ENCODE results near the gene ADRA2C. TPM values are rescaled to one million over a fixed set of nuclear protein-coding genes. Genes with fewer than 3 reads are reported as not detected.

ADRA2C gene
- total and polyA plus RNA-seq, 2 of the 13 experiments (the other 11 are each of a cell fraction or from before 2014, with no cell fraction given), result 15.4 to 69.7 TPM

DNA sequence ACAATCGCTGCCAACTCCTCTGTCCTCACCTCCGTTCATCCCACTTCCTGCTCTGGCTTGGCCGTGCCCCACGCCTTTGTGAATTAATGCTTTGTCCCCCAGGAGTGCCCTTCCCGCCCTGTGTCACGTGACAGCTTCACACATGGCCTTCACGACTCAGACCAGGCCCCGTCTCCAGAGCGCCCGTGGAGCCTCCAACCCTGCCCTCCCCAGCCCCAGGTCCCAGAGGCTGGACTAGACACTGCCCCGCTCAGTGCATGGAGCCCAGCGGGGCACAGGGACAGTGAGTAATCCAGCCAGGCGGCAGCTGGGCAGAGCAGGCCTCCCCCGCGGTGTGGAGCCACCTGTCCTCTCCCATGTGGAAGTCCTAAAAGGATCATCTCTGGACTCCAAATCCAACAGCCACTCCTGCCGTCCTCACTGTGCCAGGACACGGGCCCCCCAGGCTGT, 7.4 kb downstream of the ADRA2C start:
- in situ Hi-C loops (cut with HindIII; ENCODE audit: extremely low pct_ligation_motif_present, low pct_unique_long_range_greater_than_20kb) (no loop called here), intact Hi-C loops (cut with micrococcal nuclease; ENCODE audit: unreplicated experiment) (no loop called here)
- Histone ChIP-seq H3K27ac (ENCODE audit: extremely low read length, insufficient read depth, low read length) (no peak overlapping the region), H4K20me1 (ENCODE audit: insufficient read depth, low read length) (no peaks in the 10 kb centered on the region), H3K79me2 (ENCODE audit: insufficient read depth, low read length) (no peaks in the 10 kb centered on the region), H3K4me1 (ENCODE audit: insufficient read depth, low read length) (peaks cover 90% of the 10 kb centered on the region), H3K9me3 (ENCODE audit: low read length) (no peaks in the 10 kb centered on the region), H3K9ac (ENCODE audit: insufficient read depth, low read depth, low read length) (no peak overlapping the region), H3K4me2 (ENCODE audit: low read depth, low read length) (0 out of 2 replicates have a peak overlapping the region, but pooled peaks have one; percentile 5), H2AFZ (ENCODE audit: low read length) (no peak overlapping the region), H3K36me3 (replicated peaks in 1 of 2; ENCODE audit: control insufficient read depth in 1 of 2, insufficient read depth in 2 of 2, low read length in 2 of 2) (no peaks in the 10 kb centered on the region), H3K27me3 (ENCODE audit: control insufficient read depth in 1 of 2, insufficient read depth in 2 of 2, low read length in 2 of 2) (peaks cover 0 to 7% of the 10 kb centered on the region in 2 experiments; a peak in 1 of 5 replicates), H3K4me3 (replicated peaks in 1 of 3; ENCODE audit: insufficient read depth in 1 of 3, low read depth in 2 of 3, low read length in 3 of 3) (no peak overlapping the region)
- 37% methylated on average over 10 of the region's 17 CpGs for WGBS (ENCODE audit: low lambda C conversion rate)
- no peak for ATAC-seq
- POLR2A ChIA-PET, result interaction anchor here (1.9 kb wide), 1 partner anchor 8 kb away, joined by 4 read pairs; no protein-coding TSS in a partner anchor
- CTCF ChIA-PET (ENCODE audit: low intra/inter-chr PET ratio, low total read pairs), result no interaction called here
- DNase-seq (ENCODE audit: low spot score), result peak; percentile 44
- BruUV-seq (replicated peaks), result no TSS peak
- no peak for FAIRE-seq
- no peak for TF ChIP-seq ZBTB7A (CRISPR knock-in tag; IDR thresholded peaks at IDR 0.05)
- no peak for TF ChIP-seq PHF20 (CRISPR knock-in tag; IDR thresholded peaks at IDR 0.05)
- no peak for TF ChIP-seq ZNF296 (CRISPR knock-in tag; conservative IDR thresholded peaks at IDR 0.05)
- TF ChIP-seq ZNF547 (CRISPR knock-in tag; IDR thresholded peaks at IDR 0.05), result no peak
- no peak for TF ChIP-seq MED1 (CRISPR knock-in tag; IDR thresholded peaks at IDR 0.05)
- peak; percentile 73 for TF ChIP-seq ZFX (CRISPR knock-in tag; IDR thresholded peaks at IDR 0.05; ENCODE audit: low read depth)
- TF ChIP-seq, protein P1, sequence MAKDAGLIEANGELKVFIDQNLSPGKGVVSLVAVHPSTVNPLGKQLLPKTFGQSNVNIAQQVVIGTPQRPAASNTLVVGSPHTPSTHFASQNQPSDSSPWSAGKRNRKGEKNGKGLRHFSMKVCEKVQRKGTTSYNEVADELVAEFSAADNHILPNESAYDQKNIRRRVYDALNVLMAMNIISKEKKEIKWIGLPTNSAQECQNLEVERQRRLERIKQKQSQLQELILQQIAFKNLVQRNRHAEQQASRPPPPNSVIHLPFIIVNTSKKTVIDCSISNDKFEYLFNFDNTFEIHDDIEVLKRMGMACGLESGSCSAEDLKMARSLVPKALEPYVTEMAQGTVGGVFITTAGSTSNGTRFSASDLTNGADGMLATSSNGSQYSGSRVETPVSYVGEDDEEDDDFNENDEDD (CRISPR knock-in tag; IDR thresholded peaks at IDR 0.05; ENCODE audit: borderline replicate concordance), result peak; percentile 94
- no peak for TF ChIP-seq ZNF605 (CRISPR knock-in tag; IDR thresholded peaks at IDR 0.05)
- TF ChIP-seq ZNF556 (CRISPR knock-in tag; IDR thresholded peaks at IDR 0.05; ENCODE audit: borderline replicate concordance), result no peak
- no peak for TF ChIP-seq TCF12 (IDR thresholded peaks at IDR 0.05)
- no peak for TF ChIP-seq TCF12 (CRISPR knock-in tag; IDR thresholded peaks at IDR 0.05)
- TF ChIP-seq RBFOX2 (IDR thresholded peaks at IDR 0.05; ENCODE audit: low read depth, low read length), result 0 out of 2 replicates have a peak, but pooled peaks have one; percentile 25
- no peak for TF ChIP-seq ZFYVE20 (CRISPR knock-in tag; IDR thresholded peaks at IDR 0.05; ENCODE audit: borderline replicate concordance, low read depth)
- TF ChIP-seq, protein P2, sequence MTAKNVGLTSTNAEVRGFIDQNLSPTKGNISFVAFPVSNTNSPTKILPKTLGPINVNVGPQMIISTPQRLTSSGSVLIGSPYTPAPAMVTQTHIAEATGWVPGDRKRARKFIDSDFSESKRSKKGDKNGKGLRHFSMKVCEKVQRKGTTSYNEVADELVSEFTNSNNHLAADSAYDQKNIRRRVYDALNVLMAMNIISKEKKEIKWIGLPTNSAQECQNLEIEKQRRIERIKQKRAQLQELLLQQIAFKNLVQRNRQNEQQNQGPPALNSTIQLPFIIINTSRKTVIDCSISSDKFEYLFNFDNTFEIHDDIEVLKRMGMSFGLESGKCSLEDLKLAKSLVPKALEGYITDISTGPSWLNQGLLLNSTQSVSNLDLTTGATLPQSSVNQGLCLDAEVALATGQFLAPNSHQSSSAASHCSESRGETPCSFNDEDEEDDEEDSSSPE (CRISPR knock-in tag; IDR thresholded peaks at IDR 0.05), result 0 out of 2 replicates have a peak, but pooled peaks have one; percentile 39
- no peak for TF ChIP-seq ATF1 (CRISPR knock-in tag; IDR thresholded peaks at IDR 0.05)
- no peak for TF ChIP-seq HOXA3 (CRISPR knock-in tag; IDR thresholded peaks at IDR 0.05)
- TF ChIP-seq RAD51 (IDR thresholded peaks at IDR 0.05; ENCODE audit: borderline replicate concordance), result peak; percentile 90; the same call in 1 of the 2 replicates
- TF ChIP-seq NR2F1 (CRISPR knock-in tag; IDR thresholded peaks at IDR 0.05), result no peak
- TF ChIP-seq, protein P3, sequence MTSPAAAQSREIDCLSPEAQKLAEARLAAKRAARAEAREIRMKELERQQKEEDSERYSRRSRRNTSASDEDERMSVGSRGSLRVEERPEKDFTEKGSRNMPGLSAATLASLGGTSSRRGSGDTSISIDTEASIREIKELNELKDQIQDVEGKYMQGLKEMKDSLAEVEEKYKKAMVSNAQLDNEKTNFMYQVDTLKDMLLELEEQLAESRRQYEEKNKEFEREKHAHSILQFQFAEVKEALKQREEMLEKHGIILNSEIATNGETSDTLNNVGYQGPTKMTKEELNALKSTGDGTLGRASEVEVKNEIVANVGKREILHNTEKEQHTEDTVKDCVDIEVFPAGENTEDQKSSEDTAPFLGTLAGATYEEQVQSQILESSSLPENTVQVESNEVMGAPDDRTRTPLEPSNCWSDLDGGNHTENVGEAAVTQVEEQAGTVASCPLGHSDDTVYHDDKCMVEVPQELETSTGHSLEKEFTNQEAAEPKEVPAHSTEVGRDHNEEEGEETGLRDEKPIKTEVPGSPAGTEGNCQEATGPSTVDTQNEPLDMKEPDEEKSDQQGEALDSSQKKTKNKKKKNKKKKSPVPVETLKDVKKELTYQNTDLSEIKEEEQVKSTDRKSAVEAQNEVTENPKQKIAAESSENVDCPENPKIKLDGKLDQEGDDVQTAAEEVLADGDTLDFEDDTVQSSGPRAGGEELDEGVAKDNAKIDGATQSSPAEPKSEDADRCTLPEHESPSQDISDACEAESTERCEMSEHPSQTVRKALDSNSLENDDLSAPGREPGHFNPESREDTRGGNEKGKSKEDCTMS (CRISPR knock-in tag; conservative IDR thresholded peaks at IDR 0.05), result no peak
- TF ChIP-seq ARID2 (CRISPR knock-in tag; IDR thresholded peaks at IDR 0.05; ENCODE audit: borderline replicate concordance), result no peak
- TF ChIP-seq THYN1 (CRISPR knock-in tag; IDR thresholded peaks at IDR 0.05; ENCODE audit: borderline replicate concordance, low read depth), result no peak
- TF ChIP-seq HNRNPL (IDR thresholded peaks at IDR 0.05; ENCODE audit: low read depth, low read length), result 0 out of 2 replicates have a peak, but pooled peaks have one; percentile 73

All from HepG2 (cell line).